Left forelimb (tissue), 1 donor: ENCODE data around the gene ANOS1.
A peak's percentile ranks its signal among the peaks of the same experiment; 100 is the strongest.
"Not testable (repeated sequence)": the region's sequence is repeated elsewhere in the genome, so short reads cannot be mapped to it uniquely, and the experiment has no call there.

Source experiments
- DNase-seq: peaks from one replicate; pipeline ENCODE4 v3.0.0-alpha.2; 2018; ENCODE audit warnings: low spot score

Gene ANOS1, protein sequence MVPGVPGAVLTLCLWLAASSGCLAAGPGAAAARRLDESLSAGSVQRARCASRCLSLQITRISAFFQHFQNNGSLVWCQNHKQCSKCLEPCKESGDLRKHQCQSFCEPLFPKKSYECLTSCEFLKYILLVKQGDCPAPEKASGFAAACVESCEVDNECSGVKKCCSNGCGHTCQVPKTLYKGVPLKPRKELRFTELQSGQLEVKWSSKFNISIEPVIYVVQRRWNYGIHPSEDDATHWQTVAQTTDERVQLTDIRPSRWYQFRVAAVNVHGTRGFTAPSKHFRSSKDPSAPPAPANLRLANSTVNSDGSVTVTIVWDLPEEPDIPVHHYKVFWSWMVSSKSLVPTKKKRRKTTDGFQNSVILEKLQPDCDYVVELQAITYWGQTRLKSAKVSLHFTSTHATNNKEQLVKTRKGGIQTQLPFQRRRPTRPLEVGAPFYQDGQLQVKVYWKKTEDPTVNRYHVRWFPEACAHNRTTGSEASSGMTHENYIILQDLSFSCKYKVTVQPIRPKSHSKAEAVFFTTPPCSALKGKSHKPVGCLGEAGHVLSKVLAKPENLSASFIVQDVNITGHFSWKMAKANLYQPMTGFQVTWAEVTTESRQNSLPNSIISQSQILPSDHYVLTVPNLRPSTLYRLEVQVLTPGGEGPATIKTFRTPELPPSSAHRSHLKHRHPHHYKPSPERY

DNA sequence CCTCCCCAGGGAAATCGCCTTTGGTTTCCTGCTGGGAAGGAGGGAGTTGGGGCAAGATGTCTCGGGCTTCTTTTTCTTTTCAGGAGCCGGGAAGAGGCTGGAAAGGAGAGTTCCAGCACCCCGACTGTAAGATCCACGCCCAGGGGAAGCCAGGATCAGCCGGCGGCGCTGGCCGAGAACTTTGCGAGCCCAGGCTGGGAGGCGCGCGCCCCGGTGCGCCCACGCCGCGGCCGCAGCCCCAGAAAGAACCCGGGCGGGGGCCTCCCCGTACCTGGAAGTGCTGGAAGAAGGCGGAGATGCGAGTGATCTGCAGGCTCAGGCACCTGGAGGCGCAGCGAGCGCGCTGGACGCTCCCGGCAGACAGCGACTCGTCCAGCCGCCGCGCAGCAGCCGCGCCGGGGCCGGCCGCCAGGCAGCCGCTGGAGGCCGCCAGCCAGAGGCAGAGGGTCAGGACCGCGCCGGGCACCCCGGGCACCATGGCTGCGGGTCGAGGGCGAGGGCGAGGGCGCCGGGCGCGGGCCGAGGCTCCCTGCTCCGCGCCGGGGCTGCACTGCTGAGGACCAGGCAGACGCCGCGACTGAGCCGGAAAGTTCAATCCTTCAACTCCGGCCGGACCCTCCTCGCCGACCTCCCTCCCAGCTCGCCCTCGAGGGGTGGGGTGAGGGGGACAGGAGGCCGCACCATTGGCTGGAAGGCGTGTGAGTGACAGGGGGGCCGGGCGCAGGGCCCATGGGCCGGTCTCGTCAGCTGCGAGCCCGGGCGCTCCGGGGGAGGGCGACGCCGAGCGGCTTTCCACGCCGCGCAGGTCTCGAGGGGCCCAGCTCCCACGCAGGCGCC, at the start of gene ANOS1:
ANOS1 (minus strand) TSS at position 579 of the 837 bp plus-strand sequence; CDS start at position 478, 101 bp downstream.
- peak; percentile 77 for DNase-seq

DNA sequence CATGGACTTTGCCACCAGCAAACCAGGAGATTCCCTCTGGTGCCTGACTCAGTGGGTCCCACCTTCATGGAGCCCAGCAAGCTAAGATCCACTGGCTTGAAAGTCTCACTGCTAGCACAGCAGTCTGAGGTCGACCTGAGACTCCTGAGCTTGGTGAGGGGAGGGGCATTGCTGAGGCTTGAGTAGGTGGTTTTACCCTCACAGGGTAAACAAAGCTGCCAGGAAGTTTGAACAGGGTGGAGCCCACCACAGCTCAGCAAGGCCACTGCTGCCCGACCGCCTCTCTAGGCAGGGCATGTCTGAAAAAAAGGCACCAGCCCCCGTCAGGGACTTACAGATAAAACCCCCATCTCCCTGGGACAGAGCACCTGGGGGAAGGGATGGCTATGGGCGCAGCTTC, 41.2 kb upstream of the ANOS1 start:
- no peak for DNase-seq

DNA sequence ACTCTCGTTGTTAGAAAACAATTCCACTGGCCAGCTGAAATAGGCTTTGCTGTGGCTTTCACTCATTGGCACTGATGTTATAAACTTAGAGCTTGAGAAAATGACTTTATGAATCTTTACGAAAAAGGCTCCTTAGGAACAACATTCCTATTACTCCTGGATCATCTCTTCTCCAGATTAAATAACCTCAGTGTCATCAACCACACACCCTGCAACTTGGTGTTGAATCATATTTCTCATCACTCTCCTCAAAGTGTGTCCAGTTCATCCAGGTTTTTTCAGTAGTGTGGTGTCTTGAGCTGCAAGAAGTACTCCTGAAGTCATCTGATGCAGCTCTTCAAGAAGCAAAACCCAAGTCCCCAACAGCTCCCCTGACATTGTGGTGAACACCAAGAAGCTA, 28.1 kb upstream of the ANOS1 start:
- DNase-seq: no peak

DNA sequence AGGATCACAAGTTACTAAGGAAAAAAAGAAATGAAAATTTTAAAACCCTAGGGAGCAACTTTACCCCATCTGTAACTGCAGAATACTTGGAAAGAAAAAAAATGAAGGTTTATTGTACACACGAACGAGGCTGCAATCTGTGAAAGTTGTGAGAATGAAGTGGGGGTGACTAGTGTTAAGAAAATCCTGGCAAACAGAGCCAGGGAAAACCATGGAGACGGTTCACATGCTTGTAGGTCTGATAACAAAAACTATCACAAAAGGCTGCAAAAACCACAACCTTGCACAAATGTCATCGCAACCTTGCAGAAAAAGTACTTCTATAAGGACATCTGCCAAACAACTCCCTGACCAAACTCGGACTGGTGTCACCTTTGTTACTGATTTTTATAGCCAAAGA, 26.8 kb upstream of the ANOS1 start:
- not testable (repeated sequence) for DNase-seq

DNA sequence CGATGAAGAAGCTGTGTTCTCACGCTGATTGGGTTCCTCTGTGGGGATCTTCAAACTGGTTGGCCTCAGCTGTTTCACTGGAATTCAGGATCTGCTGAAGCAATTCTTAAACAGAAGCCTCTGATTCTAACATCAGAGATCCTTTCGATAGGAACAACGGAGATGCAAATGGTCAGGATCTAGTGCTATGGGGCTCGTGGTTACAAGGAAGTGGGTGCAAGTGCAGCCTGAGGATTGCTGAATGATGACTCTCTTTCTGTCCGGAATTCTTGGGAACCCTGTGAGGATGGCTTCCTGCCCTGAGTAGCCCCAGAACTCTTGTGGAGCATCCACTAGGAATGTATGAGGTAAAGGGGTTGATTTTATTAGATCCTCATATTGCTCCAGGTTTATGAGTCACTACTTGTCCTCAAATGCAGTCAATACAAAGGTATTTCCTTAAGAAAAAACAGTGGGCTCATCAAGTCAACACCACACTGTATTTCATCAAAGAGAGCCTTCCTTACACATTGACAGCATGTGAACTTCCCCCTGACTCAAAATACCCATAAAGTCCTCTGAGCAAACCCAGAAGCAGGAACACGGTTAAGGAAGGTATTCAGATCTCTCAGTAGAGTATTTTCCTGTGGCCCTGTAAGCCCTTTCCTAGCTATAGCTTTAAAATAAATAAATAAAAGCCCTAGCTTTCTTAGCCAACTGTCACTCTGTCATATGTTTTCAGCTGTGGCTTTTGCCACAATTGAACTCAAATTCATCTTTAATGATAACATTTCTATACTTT, 25.9 kb upstream of the ANOS1 start:
- not testable (repeated sequence) for DNase-seq

DNA sequence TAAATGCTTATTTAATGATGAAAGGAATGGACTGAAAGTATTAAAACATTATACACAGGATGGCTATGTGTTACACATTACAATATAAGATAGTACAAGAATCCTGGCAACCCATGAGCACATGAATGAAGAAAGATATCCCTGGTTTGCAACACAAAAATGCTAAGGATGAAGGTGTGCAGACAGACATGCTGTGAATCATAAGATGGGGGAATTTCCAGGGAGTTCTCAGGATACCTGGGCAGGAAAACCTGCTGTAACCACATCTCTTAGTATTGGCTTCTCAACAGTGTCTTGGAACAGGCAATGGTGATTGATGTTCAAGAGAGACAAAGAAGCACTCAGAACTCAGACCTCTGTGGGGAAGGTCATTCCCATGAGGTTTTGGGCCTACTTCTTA, 23.9 kb upstream of the ANOS1 start:
- no peak for DNase-seq

DNA sequence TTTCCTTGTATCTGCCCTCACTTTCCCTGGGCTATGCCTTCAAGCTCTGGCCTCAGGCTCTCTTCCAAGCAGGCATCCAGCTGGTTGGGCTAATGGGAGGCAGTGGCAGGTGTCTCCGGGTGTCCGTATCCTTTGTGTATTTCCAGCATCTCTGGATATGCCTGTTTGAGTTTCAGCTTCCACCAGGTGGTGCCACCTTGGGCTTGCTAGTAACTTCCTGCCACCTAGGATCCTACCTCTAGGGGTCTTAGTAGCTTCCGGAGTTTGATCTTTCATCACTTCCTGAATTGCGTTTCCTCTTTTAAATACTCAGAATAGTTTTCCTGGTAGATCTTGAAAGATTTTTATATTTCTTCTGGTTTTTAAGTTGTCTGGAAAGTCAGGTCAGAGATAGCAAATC, 23.2 kb upstream of the ANOS1 start:
- DNase-seq: no peak

DNA sequence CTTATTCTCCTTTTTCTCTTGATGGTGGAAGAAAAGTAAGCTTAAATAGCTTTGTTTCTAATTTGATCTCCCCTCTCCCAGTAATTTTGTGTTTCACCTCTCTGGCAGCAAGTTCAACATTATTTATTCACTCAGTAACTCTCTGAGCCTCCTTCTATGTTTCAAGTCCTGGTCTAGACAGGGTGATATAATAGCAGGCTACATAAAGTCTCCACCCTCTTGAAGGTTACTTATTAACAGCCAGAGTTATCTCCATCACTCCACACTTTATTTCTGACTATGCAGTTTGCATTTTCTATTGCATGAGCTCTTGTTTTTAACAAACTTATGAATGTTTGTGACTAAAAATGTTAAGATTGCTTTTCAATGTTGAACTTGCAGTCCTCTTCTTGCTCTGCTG, 17.8 kb upstream of the ANOS1 start:
- no peak for DNase-seq

DNA sequence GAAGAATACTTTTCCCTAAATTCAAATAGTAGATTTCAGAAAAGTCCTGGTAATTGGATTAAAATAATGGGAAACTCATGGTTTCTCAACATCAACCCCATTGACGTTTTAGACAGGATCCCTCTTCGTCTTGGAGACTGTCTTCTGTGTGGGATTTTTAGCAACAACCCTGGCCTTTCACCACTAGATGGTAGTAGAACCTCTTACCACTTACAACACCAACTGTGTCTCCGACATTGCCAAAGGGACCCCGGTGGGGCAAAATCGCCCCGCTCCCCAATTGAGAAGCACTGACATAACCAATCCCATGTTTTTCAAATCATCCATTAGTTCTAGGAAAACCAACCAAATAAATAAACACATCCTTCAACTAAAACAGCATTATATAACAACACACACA, 16.9 kb upstream of the ANOS1 start:
- DNase-seq: no peak

DNA sequence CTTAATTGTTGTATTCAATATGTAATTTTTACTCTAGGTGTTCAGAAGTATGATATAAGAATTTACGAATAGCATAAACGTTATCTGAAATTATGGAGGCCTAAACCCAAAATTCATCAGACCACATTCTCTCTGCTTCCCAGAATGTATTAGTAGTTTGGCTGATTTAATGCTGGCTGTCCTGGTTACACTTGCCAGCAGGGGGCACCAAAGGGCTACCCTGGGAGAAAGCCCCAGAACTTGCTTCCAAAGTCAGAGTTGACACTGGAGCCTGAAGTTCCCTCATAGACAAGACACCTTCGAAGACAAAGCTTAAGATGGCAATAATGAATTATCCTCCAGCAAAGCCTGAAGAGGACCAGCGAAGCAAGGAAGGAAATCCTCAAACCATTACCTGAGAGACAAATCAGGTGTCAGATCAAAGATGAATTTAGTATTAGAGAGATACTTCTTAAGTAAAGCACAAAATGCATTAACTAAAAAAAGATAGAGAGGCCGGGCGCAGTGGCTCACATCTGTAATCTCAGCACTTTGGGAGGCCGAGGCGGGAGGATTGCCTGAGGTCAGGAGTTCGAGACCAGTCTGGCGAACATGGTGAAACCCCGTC, 11.3 kb upstream of the ANOS1 start:
- no peak for DNase-seq

DNA sequence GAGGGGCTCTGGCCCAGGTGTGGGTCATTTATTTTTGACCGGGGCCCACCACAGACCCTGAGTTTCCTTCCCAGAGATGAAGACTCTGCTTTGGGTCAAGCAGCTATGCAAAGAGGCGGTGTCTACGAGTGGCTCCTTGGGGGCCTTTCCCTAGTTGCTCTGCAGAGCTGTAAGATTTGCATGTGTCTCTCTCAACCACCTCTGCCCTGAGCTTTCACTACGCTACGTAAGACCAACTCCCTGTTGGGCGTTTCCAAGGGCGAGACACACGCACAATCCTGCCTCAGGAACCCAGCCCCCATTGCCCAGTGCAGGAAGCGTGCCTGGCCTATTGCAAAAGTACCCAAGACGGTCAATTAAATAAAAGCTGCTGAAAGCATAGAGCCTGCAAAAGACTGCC, 10.0 kb upstream of the ANOS1 start:
- no peak for DNase-seq

DNA sequence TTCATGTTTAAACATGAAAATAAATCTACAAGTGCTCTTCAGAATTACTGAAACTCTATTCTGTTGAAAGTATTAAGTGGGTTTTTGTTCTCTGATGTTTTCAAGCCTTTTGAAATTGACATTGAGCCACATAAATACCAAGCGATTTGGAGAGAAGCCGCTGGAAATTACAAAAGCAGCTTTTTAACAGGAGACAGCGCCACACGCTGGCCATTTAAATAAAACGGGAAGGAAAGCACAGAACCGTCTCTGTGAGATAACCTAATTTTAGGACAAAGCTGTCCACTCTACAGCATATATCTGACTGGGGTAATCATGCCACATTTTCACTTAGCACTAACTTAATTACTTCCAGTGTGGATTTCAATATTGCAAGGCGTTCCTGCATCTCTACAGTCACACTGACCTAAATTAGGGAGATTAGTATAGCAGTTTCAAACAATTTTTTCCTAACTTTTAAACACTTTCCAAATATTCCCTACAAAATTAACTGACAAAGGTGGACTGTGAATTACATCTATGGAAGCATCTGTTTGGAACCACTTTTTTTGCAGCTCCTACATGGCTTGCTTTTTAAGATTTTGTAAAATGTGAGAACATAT, 6.8 kb upstream of the ANOS1 start:
- DNase-seq: no peak

DNA sequence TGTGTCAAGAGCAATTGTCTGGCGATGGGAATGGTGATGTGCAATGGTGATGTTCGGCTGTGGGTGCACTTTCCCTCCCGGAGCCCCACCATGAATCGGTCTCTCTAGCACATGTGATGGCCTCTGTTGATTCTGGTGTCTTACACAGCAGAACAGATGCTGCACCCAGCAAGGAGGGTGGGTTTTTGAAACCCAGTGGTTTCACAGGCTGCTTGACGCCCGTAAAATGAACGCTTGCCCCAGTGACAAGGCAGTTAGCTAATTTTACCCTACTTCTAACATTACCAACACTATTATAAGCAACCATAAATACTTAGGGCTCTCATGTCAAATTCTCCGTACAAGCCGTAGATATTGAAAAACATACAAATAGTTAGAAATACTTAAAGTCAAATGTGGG, 5.9 kb upstream of the ANOS1 start:
- no peak for DNase-seq

DNA sequence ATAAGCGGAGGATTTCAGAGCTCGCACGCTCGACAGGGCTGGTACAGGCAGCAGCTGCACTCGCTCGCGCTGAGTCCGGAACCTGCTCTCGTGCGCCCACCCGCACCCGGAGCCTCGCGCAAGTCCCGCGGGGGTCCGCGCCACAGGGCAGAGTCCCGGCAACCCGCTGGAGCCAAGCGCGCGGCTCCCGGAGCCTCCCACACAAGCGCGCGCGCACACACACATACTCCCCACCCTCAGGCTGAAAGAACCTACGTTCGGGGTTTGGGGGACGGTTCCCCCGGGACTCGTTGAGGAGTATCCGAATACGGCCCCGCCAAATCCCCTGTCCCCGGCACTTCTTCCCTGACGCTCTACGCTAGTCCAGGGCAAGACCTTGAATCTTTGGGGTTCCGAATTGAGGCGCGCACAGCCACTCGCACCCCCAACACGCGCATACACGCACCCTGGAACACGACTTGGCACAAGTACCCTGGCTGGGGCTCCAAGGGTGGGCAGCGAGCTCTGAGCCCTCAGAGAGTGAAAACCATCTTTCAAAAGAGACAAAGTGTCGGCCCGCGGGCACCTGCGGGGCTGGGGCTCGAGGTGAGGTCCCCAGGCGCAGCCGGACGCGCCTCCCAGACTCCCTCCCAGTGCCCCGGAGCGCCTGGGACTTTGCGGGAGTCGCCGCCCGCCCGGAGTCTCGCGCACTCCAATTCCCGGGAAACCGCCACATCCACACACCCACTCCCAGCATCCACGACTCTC, 952 bp downstream of the ANOS1 start:
- no peak for DNase-seq

DNA sequence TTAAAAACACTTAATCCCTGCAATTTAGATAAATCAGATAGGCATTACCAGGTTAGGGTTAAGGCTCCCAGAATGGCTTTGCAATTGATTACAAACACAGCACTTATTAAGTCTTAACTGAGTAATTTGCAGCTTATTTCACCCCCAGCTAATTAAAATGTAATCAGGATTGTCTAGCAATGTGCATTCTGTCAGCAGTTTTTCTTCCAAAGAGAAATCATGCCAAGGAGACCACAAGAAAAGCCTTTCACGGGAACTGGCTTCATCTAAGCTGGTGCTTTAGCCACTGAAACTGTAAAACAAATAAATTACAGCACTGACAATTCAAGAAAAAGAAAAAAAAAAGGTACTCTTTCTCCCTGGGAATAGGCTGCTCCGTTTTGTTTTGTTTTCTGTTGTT, 2.1 kb downstream of the ANOS1 start:
- DNase-seq: no peak

DNA sequence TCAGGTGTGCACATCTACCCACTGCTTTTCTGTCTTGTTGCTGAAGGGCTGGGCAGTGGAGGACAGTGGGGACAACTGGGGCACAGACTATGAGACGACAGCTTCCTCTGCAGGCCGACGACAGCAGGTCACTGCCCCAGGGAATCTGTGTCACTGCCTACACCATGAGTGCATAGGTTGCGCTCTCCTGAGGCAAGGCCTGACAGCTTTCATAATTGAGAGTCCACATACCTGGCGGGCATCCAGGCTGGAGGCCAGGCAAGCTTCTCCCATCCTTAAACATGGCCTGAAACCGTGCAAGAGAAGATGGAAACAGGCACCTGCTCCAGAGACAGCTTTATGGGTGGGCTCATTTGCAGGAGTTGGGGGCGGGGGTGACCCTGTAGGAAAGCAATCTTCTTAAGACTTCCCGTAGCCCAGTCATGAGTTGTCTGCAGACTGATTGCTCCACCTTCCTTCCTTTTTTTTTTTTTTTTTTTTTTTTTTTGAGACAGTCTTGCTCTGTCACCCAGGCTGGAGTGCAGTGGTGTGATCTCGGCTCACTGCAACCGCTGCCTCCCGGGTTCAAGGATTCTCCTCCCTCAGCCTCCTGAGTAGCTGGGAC, 2.9 kb downstream of the ANOS1 start:
- DNase-seq: no peak

DNA sequence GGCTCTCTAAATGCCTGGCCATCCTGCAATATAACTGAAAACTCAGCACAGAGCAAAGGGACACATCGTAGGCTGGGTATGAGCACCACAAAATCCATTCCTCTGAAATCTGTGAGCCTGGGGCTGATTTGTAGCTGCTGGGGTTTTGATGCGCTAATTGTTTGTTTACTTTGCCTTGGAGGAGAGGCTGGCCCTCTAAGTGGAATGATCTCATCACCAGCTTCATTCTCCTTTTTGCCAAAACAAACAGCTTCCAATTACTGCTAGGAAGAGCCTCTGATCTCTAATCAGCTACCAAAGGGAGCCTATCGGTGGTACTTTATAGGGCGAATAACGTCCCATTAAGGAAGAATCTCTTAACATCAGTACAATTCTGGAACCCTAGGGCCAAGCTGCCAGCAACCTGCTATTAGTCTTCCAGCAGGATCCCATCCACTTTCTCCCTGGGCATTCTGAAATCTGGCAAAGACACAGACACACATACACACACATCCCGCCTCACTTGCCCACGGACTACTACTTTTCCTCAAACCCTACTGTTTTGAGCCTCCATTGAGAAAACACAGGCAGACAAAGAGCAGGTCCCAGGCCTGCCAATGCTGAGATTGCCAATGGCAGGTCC, 5.8 kb downstream of the ANOS1 start:
- no peak for DNase-seq

DNA sequence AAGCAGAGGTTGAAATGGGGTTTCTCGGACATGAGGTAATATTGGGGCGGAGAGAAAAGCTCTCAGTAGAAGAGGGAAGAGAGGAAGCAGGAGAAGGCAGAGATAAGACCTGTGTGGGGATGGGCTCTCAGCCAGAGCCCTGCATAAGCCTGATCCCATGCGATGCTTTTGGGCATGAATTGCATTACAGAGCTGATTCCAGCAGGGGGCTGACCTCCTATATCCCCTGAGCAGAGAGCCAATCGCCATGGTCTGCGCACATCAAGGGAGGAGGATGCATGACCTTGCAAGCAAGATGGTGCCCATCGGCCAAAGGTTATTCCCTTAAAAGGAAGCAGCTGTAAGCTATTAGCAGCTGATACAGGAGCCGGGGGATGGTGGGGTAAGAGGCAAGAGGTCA, 7.6 kb downstream of the ANOS1 start:
- DNase-seq: no peak

DNA sequence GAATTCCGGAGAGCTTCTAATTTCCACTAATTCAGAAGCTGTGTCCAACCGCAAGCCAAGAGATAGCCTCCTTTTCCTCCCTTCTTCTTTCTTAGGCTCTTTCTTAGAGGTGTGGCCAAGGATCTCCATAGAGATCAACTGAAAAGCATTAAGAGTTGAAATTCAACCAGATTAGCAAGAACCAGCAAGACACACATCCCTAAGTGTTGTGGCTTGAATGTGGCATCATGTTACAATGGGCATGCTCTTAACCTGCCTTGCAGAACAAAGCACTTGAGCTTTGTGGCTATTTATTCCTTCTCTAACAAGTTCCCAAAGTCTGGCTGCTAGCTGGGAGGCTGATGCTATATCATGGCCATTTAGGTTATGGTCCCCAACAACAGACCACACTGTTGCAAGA, 10.4 kb downstream of the ANOS1 start:
- no peak for DNase-seq

DNA sequence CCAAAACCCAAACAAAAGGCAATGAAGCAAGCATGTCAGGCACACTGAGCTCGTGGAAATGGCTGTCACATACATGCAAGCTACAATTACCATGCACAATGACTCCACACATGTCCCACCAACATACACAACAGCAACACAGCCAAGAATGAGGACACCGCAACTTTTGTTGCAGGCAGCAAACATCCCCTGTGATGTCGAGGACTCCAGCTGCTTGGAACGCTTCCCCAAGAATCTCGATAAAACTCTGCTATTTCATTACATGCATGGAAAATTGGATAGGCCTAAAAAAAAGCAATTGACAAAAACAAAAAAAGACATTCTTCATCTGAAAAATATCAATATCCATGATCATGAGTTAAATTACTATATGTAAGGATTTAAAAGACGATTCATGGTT, 11.8 kb downstream of the ANOS1 start:
- DNase-seq: no peak
